Stromal cell of bone marrow (primary cell): ENCODE data around the gene DST.

Experiments
- DNase-seq: peaks from one replicate; pipeline ENCODE4 v3.0.0-alpha.2; 2012; ENCODE audit warnings: low read depth

The DST gene

DNA sequence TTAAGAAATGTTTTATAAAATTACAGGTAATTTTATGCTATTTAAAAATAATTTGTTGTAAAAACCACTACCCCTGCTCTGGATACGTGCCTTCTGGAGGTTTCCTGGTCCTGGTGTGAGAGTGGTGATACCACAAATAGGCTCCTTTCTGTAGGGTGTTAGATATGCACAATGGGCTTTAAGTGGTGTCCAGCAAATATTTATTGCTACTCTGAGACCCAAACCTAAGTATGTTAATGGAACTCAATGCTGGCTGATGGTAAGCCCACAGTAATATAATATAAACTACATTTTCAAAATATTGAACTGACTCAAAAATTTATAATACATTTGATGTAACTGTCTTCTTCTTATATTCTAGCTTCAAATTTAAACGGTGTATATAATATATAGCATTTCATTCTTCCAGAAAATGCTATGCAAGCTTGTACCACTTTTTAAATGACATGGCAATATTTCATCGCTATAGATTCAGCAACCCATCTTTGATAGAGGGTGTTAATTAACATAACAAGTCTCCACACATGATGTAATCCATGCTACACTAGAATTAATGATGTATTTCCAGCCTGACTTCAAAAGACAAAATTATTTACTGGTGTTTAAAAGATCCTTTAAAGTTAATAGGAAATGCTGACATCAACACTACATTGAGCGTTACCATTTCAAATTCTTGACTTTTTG is 161.9 kb downstream of the DST start:
- DNase-seq: no peak

GRCh38 chr6:56480246-56480645 is 162.4 kb downstream of the DST start:
- no peak for DNase-seq

GRCh38 chr6:56479381-56479780 is 163.3 kb downstream of the DST start:
- DNase-seq: no peak

DNA sequence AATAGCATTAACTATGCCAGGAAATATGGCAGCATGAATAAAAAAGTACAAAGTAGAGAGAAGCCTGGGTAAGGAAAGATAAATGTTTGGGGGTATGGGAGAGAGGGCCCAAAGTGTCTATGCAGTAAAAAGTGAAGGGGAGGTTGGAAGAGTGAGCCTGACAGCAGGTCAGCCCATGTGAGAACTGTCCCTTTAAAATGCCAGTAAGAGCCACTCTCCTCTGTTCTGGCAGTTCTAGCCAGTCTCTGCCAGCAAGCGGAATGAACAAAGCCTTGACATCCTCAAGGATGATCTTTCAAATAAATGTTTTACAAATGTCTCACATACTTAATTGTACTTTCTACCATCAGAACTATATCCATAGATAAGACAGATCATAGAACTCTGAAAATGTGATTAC is 164.5 kb downstream of the DST start:
- no peak for DNase-seq

DNA sequence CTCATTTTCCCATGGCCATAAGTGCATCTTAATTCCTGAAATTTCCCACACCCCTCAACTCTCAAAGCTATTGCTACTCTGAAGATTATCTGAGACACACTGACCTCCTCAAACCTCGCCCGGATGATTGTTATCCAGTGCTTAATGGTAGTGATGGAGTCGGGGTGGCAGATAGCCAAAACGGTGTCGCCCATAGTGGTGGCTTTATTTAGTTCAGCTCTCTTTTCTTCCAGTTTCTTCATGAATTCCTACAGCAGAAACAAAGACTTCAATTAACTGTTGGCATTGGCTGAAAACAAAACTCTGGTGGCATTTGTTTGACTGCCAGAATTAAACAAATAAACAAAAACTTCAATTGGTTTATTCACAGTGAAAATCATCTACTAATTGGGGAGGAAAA is 165.4 kb downstream of the DST start:
- DNase-seq: no peak

- no peak for DNase-seq
Measured at GRCh38 chr6:56475736-56476457, 166.8 kb downstream of the DST start.

- no peak for DNase-seq
Measured at GRCh38 chr6:56474532-56474931, 168.2 kb downstream of the DST start.

DNA sequence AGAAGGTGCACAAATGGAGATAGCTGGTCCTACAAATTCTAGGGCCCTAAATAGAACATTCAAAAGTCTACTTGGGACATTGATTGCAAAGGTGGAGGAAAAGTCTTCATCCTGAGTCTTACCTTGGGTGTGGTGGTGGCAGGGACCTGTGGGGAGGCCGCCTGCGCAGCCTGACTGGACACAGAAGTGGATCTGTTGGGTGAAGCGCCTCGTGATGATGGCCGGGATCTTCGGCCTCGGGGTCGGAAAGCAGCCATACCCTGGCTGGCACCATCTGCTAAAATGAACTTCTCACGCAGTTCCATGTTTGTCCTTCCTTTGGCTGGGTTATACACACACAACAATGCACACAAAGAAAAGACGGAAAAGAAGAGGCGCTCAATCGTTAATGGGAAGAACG is 179.2 kb downstream of the DST start:
- DNase-seq: no peak

- DNase-seq: no peak
Measured at GRCh38 chr6:56459030-56459805, 183.5 kb downstream of the DST start.

- DNase-seq: no peak
Measured at GRCh38 chr6:56458324-56458884, 184.3 kb downstream of the DST start.

DNA sequence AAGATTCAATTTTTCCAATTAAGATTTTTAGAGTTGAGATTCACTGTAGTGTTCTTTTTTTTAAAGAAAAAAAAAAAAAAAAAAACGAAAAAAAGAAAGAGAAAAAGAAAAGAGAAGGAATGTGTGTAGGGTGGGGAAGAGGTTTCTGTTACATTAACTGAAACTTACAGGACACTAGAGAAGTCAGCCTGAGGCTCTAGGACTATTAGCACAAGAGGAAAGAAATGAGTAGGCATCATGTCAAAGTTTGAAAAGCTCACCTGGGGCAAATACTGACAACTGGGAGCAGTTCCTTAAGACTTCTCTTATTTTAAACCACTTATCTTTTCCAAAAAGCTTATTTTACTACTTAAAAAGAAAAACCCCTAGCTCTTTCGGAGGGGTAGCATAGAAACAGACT is 185.9 kb downstream of the DST start:
- no peak for DNase-seq

GRCh38 chr6:56450882-56451739 is 191.6 kb downstream of the DST start:
- peak; percentile 18 for DNase-seq

DNA sequence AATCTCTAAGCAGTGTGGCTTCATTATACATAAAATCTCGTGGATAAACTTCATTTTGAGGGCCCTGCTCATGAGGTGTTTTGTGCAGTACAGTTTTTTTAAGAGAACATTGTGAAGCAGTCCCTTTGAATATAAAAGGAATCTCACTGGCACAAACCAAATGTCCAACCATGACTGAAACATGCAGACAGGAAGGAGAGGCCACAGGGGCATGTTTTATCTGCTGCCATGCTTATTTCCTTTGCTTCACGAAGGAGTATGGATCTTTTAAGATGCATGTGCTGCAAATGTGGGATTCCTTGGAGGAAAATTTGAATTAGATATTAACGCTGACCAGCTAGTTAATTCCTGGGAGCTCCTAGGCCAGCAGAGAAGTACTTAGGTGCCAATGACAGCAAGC is 192.3 kb downstream of the DST start:
- DNase-seq: no peak

DNA sequence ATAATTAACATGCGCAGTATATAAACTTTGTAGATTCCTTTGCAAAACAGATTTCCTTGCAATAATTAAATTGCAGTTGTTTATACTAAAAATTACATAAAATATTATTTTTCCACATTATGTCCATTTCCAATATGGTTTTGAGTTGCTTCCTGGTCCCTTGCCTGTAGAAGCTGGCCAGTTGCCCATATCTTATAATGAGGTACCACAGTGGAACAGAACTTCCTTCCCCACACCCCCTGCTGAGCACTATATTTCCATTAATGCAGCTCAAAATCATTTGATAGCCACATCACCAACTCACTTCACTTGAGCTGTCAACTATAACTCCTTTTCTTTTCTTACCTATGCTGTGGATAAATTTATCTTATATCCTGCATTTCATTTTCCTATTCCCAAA is 194.6 kb downstream of the DST start:
- no peak for DNase-seq

GRCh38 chr6:56445818-56446217 is 196.9 kb downstream of the DST start:
- DNase-seq: no peak

GRCh38 chr6:56444855-56445254 is 197.8 kb downstream of the DST start:
- DNase-seq: no peak

DNA sequence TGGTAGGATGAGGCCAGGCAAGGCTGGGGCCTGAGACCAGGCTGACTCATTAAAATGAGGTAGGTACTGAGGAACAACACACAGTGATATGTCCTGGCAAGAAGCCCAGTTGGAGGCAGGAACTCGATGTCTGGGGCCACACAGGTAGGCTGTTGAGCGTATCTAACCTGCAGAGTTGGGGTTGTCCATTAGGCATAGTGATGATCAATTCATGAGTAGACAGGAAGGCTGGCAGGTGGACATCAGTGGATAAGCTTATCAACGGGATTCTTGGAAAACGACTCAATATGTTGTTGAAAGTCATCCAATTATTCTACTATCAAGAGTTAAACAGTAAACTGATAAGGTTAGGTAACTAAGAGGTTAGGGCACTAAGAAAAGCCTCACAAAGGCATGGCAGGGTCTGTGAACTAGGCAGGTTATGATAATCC is 202.1 kb downstream of the DST start:
- no peak for DNase-seq

DNA sequence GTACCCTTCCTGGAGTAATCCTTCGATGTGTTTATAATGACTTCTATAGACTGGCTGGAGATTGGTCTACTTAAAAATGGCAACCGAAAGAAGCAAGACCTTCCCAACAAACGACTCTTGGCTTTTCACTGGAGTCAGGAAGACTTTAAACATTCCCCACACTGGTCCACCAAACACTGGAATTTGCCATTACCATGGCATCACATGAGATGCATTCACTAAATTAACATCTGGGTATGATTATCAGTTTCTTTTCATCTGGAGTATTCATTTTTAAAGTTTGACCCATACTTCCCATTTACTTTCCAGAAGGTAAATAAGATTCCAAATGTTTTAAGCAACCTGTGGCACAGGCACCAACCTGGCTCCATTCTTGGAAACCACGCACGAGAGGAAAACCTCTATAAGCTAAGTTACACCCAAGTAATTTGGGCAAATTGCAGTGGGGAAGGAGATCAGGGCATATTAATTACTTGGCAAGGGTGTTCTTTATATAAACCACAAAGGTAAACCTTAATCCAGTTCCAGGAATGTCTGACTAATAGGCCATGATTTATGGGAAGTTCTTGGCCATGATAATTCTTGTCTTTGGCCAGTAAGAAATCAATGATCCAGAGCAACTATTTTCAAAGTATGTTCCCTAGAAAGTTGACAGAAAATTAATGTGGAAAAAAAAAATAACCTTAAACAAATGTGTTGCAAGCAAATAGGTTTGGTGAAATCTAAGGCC is 205.4 kb downstream of the DST start:
- no peak for DNase-seq

- DNase-seq: no peak
Measured at GRCh38 chr6:56435754-56436153, 206.9 kb downstream of the DST start.

DNA sequence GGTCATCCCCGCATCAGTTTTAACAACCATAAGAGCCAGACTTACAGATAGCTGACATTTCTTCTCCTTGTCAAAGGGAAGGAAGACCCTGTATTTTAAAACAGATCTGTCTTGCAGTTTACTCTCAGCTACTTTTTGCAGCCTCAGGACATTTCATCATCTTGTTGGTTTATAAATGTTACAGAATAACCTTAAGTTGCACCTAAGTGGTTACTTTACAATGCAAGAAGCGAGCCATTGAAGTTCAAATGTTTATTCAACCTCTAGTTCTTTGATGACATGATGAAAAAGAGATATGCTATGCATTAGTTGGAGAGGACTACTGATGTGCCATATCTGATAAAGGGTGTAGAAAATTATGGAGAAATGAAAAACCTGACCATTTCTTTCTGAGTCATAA is 207.4 kb downstream of the DST start:
- DNase-seq: no peak

DNA sequence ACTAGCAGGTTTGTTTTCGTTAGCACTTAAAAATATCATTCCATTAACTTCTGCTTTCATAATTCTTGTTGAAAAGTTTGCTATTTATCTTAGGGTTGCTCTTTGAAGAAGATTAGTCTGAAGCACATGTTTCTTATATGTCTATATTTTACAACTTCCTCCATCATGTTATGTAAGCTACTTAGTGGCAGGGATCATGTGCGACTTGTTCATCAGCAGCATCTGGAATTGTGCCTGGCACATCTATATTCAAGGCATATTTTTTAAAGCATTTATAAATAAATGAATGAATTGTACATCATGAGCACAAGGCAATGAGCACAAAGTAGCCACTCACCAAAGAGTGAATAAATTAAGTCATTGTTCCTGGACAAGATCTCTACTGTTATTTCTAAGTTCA is 208.1 kb downstream of the DST start:
- DNase-seq: no peak
